GM12873 (cell line): Measurements from ENCODE around the gene SYT2.

Experiments used
- TF ChIP-seq, protein P1 (sequence below): IDR thresholded peaks from 2 replicates; pipeline ENCODE4 v1.5.1; 2012; ENCODE audit warnings: low read depth, mild to moderate bottlenecking, moderate library complexity, low read length, control low read depth; ENCODE audit not compliant: insufficient read depth; ENCODE audit errors: missing control alignments

The SYT2 gene

DNA sequence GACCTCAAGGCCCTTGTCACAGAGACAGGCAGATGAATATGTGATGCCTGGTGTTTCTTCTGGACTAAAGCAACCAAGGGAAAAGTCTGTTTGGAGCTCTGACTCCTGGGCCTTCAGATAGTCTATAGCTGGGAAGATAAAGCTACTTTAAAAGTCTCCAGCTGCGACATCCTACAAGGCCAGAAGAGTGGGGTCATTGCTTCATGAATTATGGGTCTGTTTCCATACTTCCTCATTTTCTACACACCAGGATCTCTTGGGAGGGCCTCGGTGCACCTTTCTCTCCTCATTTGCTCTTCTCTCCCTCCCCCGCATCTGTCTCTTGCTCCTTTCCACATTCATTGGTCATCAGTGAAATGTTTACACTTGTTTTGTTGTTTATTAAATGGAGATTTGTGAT, 44.8 kb downstream of the SYT2 start:
- TF ChIP-seq, protein P1, sequence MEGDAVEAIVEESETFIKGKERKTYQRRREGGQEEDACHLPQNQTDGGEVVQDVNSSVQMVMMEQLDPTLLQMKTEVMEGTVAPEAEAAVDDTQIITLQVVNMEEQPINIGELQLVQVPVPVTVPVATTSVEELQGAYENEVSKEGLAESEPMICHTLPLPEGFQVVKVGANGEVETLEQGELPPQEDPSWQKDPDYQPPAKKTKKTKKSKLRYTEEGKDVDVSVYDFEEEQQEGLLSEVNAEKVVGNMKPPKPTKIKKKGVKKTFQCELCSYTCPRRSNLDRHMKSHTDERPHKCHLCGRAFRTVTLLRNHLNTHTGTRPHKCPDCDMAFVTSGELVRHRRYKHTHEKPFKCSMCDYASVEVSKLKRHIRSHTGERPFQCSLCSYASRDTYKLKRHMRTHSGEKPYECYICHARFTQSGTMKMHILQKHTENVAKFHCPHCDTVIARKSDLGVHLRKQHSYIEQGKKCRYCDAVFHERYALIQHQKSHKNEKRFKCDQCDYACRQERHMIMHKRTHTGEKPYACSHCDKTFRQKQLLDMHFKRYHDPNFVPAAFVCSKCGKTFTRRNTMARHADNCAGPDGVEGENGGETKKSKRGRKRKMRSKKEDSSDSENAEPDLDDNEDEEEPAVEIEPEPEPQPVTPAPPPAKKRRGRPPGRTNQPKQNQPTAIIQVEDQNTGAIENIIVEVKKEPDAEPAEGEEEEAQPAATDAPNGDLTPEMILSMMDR = no peak

DNA sequence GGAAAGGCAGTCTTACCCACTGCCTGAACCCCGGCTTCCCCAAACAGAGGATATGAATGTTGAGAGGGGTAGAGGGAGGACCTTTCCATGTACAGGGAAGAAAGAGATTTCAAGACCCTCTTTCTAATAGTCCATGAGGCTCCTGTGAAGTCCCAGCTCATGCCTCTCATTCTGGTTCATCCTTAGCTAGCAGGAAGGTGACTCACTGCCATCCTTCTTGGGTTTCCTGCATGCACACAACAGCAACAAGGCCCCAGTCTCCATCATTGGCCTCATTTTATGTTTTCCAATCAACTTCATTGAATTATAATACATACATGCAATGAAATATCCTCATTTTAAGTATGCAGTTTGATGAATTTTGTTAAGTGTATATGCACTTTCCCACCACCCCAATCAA, 46.2 kb downstream of the SYT2 start:
- TF ChIP-seq, protein P1 = no peak

DNA sequence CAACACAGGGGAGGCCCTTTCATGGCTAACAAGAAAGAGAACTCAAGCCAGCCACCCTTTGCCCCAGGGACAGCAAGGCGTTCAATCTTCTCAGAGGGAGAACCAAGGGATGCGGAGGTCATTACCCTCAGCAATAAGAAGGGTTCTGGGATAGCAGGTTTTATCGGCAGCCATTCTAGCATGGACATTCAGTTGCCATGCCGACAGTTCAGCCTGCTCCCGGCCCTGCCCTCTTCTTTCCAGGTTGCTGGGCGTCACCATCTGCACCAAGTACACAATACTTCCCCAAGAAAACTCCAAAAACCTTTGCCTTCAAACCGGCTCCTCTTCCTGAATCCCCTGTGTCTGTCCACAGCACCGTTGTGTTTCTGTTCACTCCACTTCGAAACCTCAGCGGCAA, 47.1 kb downstream of the SYT2 start:
- TF ChIP-seq, protein P1 = no peak

DNA sequence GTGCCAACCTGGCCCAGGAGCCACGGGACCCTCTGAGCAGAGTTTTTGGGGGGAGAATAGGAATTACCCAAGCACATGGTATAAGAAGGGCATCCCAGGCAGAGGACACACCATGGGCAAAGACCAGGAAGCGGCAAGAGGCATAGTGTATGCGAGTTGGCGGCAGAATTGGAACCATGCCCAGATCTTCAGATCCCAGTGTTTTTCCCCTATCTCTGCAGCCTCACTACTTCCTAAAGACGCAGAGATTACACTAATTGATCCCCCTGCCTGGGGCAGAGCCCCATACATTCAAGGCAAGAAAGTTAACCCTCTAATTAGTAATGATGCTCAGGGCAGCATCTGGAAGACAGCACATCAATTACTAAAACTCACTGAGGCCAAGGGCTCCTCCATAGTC, 48.2 kb downstream of the SYT2 start:
- TF ChIP-seq, protein P1 = no peak

DNA sequence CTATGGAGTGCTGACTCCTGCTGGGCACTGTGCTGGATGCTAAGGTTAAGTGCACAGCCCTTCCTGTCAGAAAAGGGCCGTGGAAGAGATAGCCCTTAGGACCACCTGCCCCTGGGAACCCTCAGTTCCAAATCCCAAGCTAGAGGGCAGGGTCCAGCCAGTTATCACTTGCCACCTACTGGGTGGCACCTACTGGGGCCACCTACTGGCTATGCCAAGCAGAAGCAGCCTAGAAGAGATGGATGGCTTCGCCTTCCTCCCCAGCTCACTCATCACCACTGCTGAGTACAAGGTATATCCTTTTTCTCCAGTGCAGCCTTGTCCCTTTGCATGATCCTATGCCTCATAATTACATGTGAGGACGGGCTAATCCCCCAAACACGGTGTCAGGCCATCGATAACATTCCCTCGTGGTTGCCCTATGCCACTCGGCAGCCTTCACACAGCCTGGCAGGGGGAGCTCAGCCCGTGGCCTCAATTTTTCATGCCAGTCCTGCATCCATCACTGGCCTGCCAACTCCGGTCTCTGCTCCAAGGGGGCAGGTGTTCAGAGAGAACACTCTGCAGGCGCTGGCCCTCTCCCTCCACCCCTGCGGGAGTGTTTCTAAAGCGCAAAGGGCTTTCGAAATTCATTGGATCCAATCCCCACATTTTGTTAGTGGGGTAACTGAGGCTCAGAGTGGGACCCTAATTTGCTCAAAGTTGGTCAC, 49.0 kb downstream of the SYT2 start:
- TF ChIP-seq, protein P1 = peak; percentile 61

DNA sequence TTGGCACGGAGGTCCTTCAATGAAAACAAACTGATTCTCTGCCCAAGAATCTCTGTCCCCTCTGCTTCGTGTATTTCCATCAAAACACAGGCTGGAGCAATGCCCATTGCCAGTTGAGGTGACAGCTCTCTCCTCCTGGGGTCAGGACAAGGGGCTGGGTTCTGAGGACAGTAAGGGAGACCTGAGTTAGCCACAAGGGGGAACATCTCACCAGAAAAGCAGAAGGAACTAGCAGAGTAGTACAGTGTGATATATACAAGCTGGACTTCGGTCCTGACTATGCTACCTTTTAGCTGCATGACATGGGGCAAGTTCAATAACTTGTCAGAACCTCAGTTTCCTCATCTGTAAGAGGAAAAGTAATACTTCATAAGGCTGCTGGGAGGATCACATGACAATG, 50.3 kb downstream of the SYT2 start:
- TF ChIP-seq, protein P1 = peak; percentile 22

DNA sequence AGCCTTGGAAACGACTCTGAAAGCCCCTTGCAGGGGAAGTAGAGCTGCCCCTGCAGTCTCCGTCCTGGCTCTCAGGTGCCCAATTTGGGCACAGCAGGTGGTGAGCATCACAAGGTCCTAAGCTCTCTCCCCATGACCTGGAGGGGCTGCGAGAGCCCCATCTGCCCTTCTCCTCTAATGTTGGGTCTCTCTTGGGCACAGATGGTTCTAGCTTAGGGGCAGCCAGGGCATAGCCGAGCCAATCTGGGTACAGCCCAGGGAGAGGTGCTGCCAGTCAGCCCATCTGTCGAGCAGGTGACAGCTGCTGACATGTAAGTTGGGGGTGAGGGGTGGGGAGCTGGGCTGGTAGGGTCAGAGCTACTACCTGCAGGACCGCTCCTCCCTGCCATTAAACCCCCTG, 50.7 kb downstream of the SYT2 start:
- TF ChIP-seq, protein P1 = no peak

DNA sequence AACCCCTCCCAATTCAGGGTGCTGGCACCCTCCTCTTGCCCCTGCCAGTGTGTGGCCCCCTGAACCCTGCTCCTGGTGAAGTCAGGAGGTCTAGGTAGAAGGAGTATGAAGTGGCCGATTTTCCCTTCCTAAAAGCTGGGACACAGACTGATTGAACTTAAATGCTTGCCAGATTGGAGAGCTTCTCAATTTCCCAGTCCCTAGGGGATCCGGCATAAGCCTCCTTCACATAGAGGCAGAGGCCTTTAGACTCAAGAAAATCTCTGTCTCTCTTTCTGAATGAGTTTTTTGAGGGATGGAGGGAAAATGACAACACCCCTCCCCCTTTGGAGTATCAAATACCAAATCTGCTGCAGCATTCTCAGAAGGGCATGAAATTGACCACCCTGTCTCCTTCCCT, 51.5 kb downstream of the SYT2 start:
- TF ChIP-seq, protein P1 = no peak
